Skin epidermis (tissue), 12 donors: ENCODE results near the gene NKAPL.
A peak's percentile ranks its signal among the peaks of the same experiment; 100 is the strongest.

Source experiments
- H3K27ac ChIP-seq, 21 experiments: fragments of 200-600 bp; sonication (generic) in 11 of 21; one replicate each; pipeline ENCODE4 v1.5.0; 2020; ENCODE audit warnings: mild to moderate bottlenecking in 3 of 21, inconsistent platforms in 2 of 21, moderate library complexity in 2 of 21
- H3K4me3 ChIP-seq, 7 experiments: fragments of 200-600 bp; sonication (generic) in 2 of 7; one replicate each; pipeline ENCODE4 v1.5.0; 2020; ENCODE audit warnings: inconsistent platforms in 2 of 7, mild to moderate bottlenecking in 2 of 7, moderate library complexity in 1 of 7

NKAPL gene

GRCh38 chr6:28240471-28240870, 18.6 kb upstream of the NKAPL start:
- H3K4me3 ChIP-seq, result no peak overlapping the region
- H3K27ac ChIP-seq, result no peak overlapping the region

- Histone ChIP-seq H3K27ac (no peak overlapping the region), H3K4me3 (no peak overlapping the region)
Observed at GRCh38 chr6:28243946-28244345, 15.2 kb upstream of the NKAPL start.

GRCh38 chr6:28245206-28245941, 13.7 kb upstream of the NKAPL start:
- Histone ChIP-seq H3K4me3 (no peak overlapping the region), H3K27ac (no peak overlapping the region)

- Histone ChIP-seq H3K27ac (no peak overlapping the region), H3K4me3 (no peak overlapping the region)
Observed at GRCh38 chr6:28248916-28249315, 10.2 kb upstream of the NKAPL start.

GRCh38 chr6:28250747-28251146, 8.3 kb upstream of the NKAPL start:
- peak overlapping the region in 3 of 7 experiments; percentile 52 to 96 (median 70) for H3K4me3 ChIP-seq

GRCh38 chr6:28251661-28252008, 7.5 kb upstream of the NKAPL start:
- Histone ChIP-seq H3K4me3 (peak overlapping the region; percentile 52 to 96 (median 76)), H3K27ac (peak overlapping the region in 18 of 21 experiments; percentile 26 to 80 (median 72))

More at GRCh38 chr6:28250747-28251146, 8.3 kb upstream of the NKAPL start:
- no peak overlapping the region for H3K27ac ChIP-seq

- Histone ChIP-seq H3K4me3 (peak within 1 kb of the TSS; percentile 52 to 96 (median 76)), H3K27ac (peak within 1 kb of the TSS in 20 of 21 experiments; percentile 16 to 80 (median 70))
Observed at GRCh38 chr6:28252009-28252975, 6.8 kb upstream of the NKAPL start, which contains the start of gene ZKSCAN4. ZKSCAN4 (minus strand) TSS chr6:28252269; CDS start chr6:28251980, 289 bp downstream.

- H3K4me3 ChIP-seq, result no peak overlapping the region
Observed at GRCh38 chr6:28254121-28254519, 5.0 kb upstream of the NKAPL start.

GRCh38 chr6:28257042-28257441, 2.1 kb upstream of the NKAPL start:
- no peak overlapping the region for H3K27ac ChIP-seq
- H3K4me3 ChIP-seq, result no peak overlapping the region

More at GRCh38 chr6:28254121-28254519, 5.0 kb upstream of the NKAPL start:
- no peak overlapping the region for H3K27ac ChIP-seq

GRCh38 chr6:28263922-28264321, 4.8 kb downstream of the NKAPL start:
- H3K4me3 ChIP-seq, result no peak overlapping the region
- no peak overlapping the region for H3K27ac ChIP-seq

- Histone ChIP-seq H3K4me3 (no peak overlapping the region), H3K27ac (no peak overlapping the region)
Observed at GRCh38 chr6:28264834-28265401, 5.8 kb downstream of the NKAPL start.

GRCh38 chr6:28266563-28266961, 7.5 kb downstream of the NKAPL start:
- peak overlapping the region; percentile 61 to 93 (median 77) for H3K4me3 ChIP-seq

GRCh38 chr6:28266962-28267694, 8.0 kb downstream of the NKAPL start, which contains the start of gene ZSCAN26:
ZSCAN26 (plus strand) TSS chr6:28267143; CDS start chr6:28271920, 4,777 bp downstream.
- peak within 1 kb of the TSS; percentile 61 to 93 (median 77) for H3K4me3 ChIP-seq
- peak within 1 kb of the TSS; percentile 65 to 95 (median 86) for H3K27ac ChIP-seq

More at GRCh38 chr6:28266563-28266961, 7.5 kb downstream of the NKAPL start:
- peak overlapping the region in 20 of 21 experiments; percentile 65 to 95 (median 86) for H3K27ac ChIP-seq

- Histone ChIP-seq H3K27ac (peak overlapping the region in 17 of 21 experiments; percentile 65 to 95 (median 89)), H3K4me3 (peak overlapping the region; percentile 61 to 93 (median 77))
Observed at GRCh38 chr6:28267695-28268059, 8.6 kb downstream of the NKAPL start.

GRCh38 chr6:28269492-28269891, 10.4 kb downstream of the NKAPL start:
- Histone ChIP-seq H3K27ac (no peak overlapping the region), H3K4me3 (no peak overlapping the region)

GRCh38 chr6:28274888-28275287, 15.8 kb downstream of the NKAPL start:
- Histone ChIP-seq H3K27ac (no peak overlapping the region), H3K4me3 (no peak overlapping the region)

GRCh38 chr6:28277746-28278145, 18.6 kb downstream of the NKAPL start:
- no peak overlapping the region for H3K4me3 ChIP-seq
- no peak overlapping the region for H3K27ac ChIP-seq

GRCh38 chr6:28280595-28281287, 21.6 kb downstream of the NKAPL start:
- peak overlapping the region in 2 of 21 experiments; percentile 34 to 68 for H3K27ac ChIP-seq
- H3K4me3 ChIP-seq, result peak overlapping the region; percentile 42 to 66 (median 49)
